ENCODE data around the gene HOXD4.

- TF ChIP-seq CTCF (IDR thresholded peaks at IDR 0.05 in 4 of 5, conservative IDR thresholded peaks at IDR 0.05 in 1 of 5) (no peak), POLR2A (IDR thresholded peaks at IDR 0.05) (no peak)
Measured at GRCh38 chr2:176133389-176133788, 18.0 kb upstream of the HOXD4 start.
